ENCODE results near the gene LRRK1. TPM values are rescaled to one million over a fixed set of nuclear protein-coding genes. Genes with fewer than 3 reads are reported as not detected.

The LRRK1 gene
- total and polyA plus RNA-seq, 2 experiments from 2014 or later, result 2.6 to 4.5 TPM

- no peaks in the 10 kb centered on the region; the same call in 2 of the 3 replicates for H3K36me3 Mint-ChIP-seq (ENCODE audit: low read depth)
- Histone ChIP-seq H3K79me2 (replicated peaks; ENCODE audit: insufficient read depth) (no peaks in the 10 kb centered on the region), H2AFZ (no peak overlapping the region), H3K9me2 (ENCODE audit: insufficient read depth) (no peaks in the 10 kb centered on the region), H4K20me1 (replicated peaks; ENCODE audit: insufficient read depth) (no peaks in the 10 kb centered on the region), H3F3A (replicated peaks; ENCODE audit: low read depth) (peaks cover 11% of the 10 kb centered on the region; the same call in 1 of the 2 replicates), H3K4me1 (ENCODE audit: insufficient read depth) (peaks cover 23% of the 10 kb centered on the region), H3K36me3 (ENCODE audit: insufficient read depth) (no peaks in the 10 kb centered on the region), H3K4me3 (peak overlapping the region; percentile 76; the same call in 1 of the 2 replicates), H3K27ac (ENCODE audit: low read depth) (no peak overlapping the region), H3K4me2 (no peak overlapping the region), H3K27me3 (ENCODE audit: insufficient read depth) (peaks cover 72% of the 10 kb centered on the region)
- H3K9me3 Mint-ChIP-seq, result 0 out of 3 replicates have a peak, but pooled peaks cover 2% of the 10 kb centered on the region
- no peak for TF ChIP-seq JUNB (IDR thresholded peaks at IDR 0.05; ENCODE audit: unreplicated experiment)
- TF ChIP-seq POLR2AphosphoS5 (IDR thresholded peaks at IDR 0.05; ENCODE audit: low read depth), result no peak
- no peak for TF ChIP-seq NANOG (IDR thresholded peaks at IDR 0.05; ENCODE audit: borderline replicate concordance)
- TF ChIP-seq STAT1 (IDR thresholded peaks at IDR 0.05; ENCODE audit: unreplicated experiment), result no peak
- no peak for TF ChIP-seq REST (IDR thresholded peaks at IDR 0.05; ENCODE audit: unreplicated experiment)
- TF ChIP-seq EZH2phosphoT487 (IDR thresholded peaks at IDR 0.05; ENCODE audit: unreplicated experiment), result no peak
- no peak for TF ChIP-seq ZNF331 (CRISPR knock-in tag; IDR thresholded peaks at IDR 0.05; ENCODE audit: low read depth)
- TF ChIP-seq CREB1 (CRISPR knock-in tag; IDR thresholded peaks at IDR 0.05; ENCODE audit: low read depth), result no peak
- TF ChIP-seq, protein P1, sequence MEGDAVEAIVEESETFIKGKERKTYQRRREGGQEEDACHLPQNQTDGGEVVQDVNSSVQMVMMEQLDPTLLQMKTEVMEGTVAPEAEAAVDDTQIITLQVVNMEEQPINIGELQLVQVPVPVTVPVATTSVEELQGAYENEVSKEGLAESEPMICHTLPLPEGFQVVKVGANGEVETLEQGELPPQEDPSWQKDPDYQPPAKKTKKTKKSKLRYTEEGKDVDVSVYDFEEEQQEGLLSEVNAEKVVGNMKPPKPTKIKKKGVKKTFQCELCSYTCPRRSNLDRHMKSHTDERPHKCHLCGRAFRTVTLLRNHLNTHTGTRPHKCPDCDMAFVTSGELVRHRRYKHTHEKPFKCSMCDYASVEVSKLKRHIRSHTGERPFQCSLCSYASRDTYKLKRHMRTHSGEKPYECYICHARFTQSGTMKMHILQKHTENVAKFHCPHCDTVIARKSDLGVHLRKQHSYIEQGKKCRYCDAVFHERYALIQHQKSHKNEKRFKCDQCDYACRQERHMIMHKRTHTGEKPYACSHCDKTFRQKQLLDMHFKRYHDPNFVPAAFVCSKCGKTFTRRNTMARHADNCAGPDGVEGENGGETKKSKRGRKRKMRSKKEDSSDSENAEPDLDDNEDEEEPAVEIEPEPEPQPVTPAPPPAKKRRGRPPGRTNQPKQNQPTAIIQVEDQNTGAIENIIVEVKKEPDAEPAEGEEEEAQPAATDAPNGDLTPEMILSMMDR (conservative IDR thresholded peaks at IDR 0.05; ENCODE audit: low read depth in 2 of 2), result no peak
- no peak for TF ChIP-seq ZNF114 (CRISPR knock-in tag; IDR thresholded peaks at IDR 0.05)
- TF ChIP-seq EZH2 (IDR thresholded peaks at IDR 0.05; ENCODE audit: low read depth, unreplicated experiment), result no peak
- H3K27ac Mint-ChIP-seq, result no peak overlapping the region
- peaks cover 32% of the 10 kb centered on the region for H3K4me1 Mint-ChIP-seq
- H3K4me3 Mint-ChIP-seq, result no peak overlapping the region
- DNase-seq (ENCODE audit: low spot score) (no peak), ATAC-seq (no peak)
- H3K27me3 Mint-ChIP-seq (ENCODE audit: insufficient read depth, low read depth, poor library complexity), result peaks cover 51% of the 10 kb centered on the region
Observed at GRCh38 chr15:100881573-100882336, 37.4 kb upstream of the LRRK1 start.

Data from GM23338 (cell line).